ENCODE measurements around the gene CSRNP2.
"Not testable (repeated sequence)": the region's sequence is repeated elsewhere in the genome, so short reads cannot be mapped to it uniquely, and the experiment has no call there.

DNA sequence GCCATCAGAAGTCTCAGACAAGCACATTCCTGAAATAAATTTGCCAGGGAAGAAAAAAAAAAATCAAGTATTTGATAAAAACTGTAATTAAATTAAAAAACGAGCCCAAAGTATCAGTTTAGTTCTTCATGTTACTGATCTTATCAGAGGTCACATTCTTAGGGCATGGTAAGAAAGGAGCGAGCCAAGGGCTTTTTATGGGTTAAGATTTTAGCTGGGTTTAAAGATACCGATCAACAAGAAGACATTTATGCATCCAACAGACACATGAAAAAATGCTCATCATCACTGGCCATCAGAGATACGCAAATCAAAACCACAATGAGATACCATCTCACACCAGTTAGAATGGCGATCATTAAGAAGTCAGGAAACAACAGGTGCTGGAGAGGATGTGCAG, 5.0 kb downstream of the CSRNP2 start:
- not testable (repeated sequence) for TF ChIP-seq POLR2A (IDR thresholded peaks at IDR 0.05)
- TF ChIP-seq, protein P1, sequence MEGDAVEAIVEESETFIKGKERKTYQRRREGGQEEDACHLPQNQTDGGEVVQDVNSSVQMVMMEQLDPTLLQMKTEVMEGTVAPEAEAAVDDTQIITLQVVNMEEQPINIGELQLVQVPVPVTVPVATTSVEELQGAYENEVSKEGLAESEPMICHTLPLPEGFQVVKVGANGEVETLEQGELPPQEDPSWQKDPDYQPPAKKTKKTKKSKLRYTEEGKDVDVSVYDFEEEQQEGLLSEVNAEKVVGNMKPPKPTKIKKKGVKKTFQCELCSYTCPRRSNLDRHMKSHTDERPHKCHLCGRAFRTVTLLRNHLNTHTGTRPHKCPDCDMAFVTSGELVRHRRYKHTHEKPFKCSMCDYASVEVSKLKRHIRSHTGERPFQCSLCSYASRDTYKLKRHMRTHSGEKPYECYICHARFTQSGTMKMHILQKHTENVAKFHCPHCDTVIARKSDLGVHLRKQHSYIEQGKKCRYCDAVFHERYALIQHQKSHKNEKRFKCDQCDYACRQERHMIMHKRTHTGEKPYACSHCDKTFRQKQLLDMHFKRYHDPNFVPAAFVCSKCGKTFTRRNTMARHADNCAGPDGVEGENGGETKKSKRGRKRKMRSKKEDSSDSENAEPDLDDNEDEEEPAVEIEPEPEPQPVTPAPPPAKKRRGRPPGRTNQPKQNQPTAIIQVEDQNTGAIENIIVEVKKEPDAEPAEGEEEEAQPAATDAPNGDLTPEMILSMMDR (IDR thresholded peaks at IDR 0.05) = not testable (repeated sequence)
